ENCODE results near the gene KIZ. TPM values are rescaled to one million over a fixed set of nuclear protein-coding genes. Genes with fewer than 3 reads are reported as not detected.
"Not testable (repeated sequence)": the region's sequence is repeated elsewhere in the genome, so short reads cannot be mapped to it uniquely, and the experiment has no call there.

KIZ gene
- polyA plus RNA-seq, 1 experiment: 13.6 TPM

GRCh38 chr20:21241406-21241805 is 115.5 kb downstream of the KIZ start:
- no peak for TF ChIP-seq CTCF (IDR thresholded peaks at IDR 0.05; ENCODE audit: insufficient read depth, low read depth, low read length)
- POLR2A ChIA-PET: no interaction called here
- Histone ChIP-seq H3K4me3 (ENCODE audit: low read depth, low read length) (no peak overlapping the region), H3K36me3 (ENCODE audit: control insufficient read depth, insufficient read depth, low read length) (peaks cover 9% of the 10 kb centered on the region), H3K27me3 (ENCODE audit: control insufficient read depth, insufficient read depth, low read length) (no peaks in the 10 kb centered on the region)
- CTCF ChIA-PET: interaction anchor here (9.4 kb wide), 1 partner anchor 261 kb away, joined by 208 read pairs; no protein-coding TSS in a partner anchor
- DNase-seq (ENCODE audit: low read depth): no peak

- DNase-seq (ENCODE audit: low read depth): no peak
- ChIA-PET CTCF (interaction anchor here (1.1 to 2.0 kb wide), 2 partner anchors 8 to 261 kb away, joined by 4 to 16 read pairs; no protein-coding TSS in a partner anchor), POLR2A (no interaction called here)
- no peak overlapping the region for H3K4me3 ChIP-seq (ENCODE audit: low read depth, low read length)
- peaks cover 6% of the 10 kb centered on the region for H3K36me3 ChIP-seq (ENCODE audit: control insufficient read depth, insufficient read depth, low read length)
- no peak for TF ChIP-seq CTCF (IDR thresholded peaks at IDR 0.05; ENCODE audit: insufficient read depth, low read depth, low read length)
- H3K27me3 ChIP-seq (ENCODE audit: control insufficient read depth, insufficient read depth, low read length): no peaks in the 10 kb centered on the region
Observed at GRCh38 chr20:21243811-21244210, 117.9 kb downstream of the KIZ start.

GRCh38 chr20:21244808-21245207 is 118.9 kb downstream of the KIZ start:
- no peak for TF ChIP-seq CTCF (IDR thresholded peaks at IDR 0.05; ENCODE audit: insufficient read depth, low read depth, low read length)
- DNase-seq (ENCODE audit: low read depth): no peak
- CTCF ChIA-PET: interaction anchor here (1.1 to 2.0 kb wide), 3 partner anchors 9 to 262 kb away, joined by 3 to 16 read pairs (median 4); no protein-coding TSS in a partner anchor
- POLR2A ChIA-PET: no interaction called here
- Histone ChIP-seq H3K27me3 (ENCODE audit: control insufficient read depth, insufficient read depth, low read length) (no peaks in the 10 kb centered on the region), H3K36me3 (ENCODE audit: control insufficient read depth, insufficient read depth, low read length) (peaks cover 4% of the 10 kb centered on the region), H3K4me3 (ENCODE audit: low read depth, low read length) (no peak overlapping the region)

- Histone ChIP-seq H3K27me3 (ENCODE audit: control insufficient read depth, insufficient read depth, low read length) (no peaks in the 10 kb centered on the region), H3K36me3 (ENCODE audit: control insufficient read depth, insufficient read depth, low read length) (peaks cover 4% of the 10 kb centered on the region), H3K4me3 (ENCODE audit: low read depth, low read length) (no peak overlapping the region)
- TF ChIP-seq CTCF (IDR thresholded peaks at IDR 0.05; ENCODE audit: insufficient read depth, low read depth, low read length): no peak
- DNase-seq (ENCODE audit: low read depth): no peak
- ChIA-PET POLR2A (no interaction called here), CTCF (interaction anchor here (1.6 kb wide), 1 partner anchor 10 kb away, joined by 16 read pairs; no protein-coding TSS in a partner anchor)
Observed at GRCh38 chr20:21246161-21246560, 120.3 kb downstream of the KIZ start.

GRCh38 chr20:21247603-21248095 is 121.8 kb downstream of the KIZ start:
- CTCF ChIA-PET; POLR2A ChIA-PET; H3K36me3 ChIP-seq (ENCODE audit: control insufficient read depth, insufficient read depth, low read length); H3K4me3 ChIP-seq (ENCODE audit: low read depth, low read length); DNase-seq (ENCODE audit: low read depth); H3K27me3 ChIP-seq (ENCODE audit: control insufficient read depth, insufficient read depth, low read length): not testable (repeated sequence)

- DNase-seq (ENCODE audit: low read depth): no peak
- H3K27me3 ChIP-seq (ENCODE audit: control insufficient read depth, insufficient read depth, low read length): no peaks in the 10 kb centered on the region
- ChIA-PET CTCF (interaction anchor here (1.8 kb wide), 1 partner anchor 16 kb away, joined by 10 read pairs; no protein-coding TSS in a partner anchor), POLR2A (no interaction called here)
- TF ChIP-seq CTCF (IDR thresholded peaks at IDR 0.05; ENCODE audit: insufficient read depth, low read depth, low read length): no peak
- no peak overlapping the region for H3K4me3 ChIP-seq (ENCODE audit: low read depth, low read length)
- no peaks in the 10 kb centered on the region for H3K36me3 ChIP-seq (ENCODE audit: control insufficient read depth, insufficient read depth, low read length)
Observed at GRCh38 chr20:21251278-21251677, 125.4 kb downstream of the KIZ start.
